Activated B cell treated with CpG ODN at 0.5 μM for 24 hours (primary cell): ENCODE data around the gene GALNT14. TPM values are rescaled to one million over a fixed set of nuclear protein-coding genes. Genes with fewer than 3 reads are reported as not detected.

Source experiments
- ATAC-seq: fragments of 200-7000 bp; cut with Tn5 transposase; one replicate; pipeline ENCODE4 v1.10.0; 2021; ENCODE audit warnings: low read depth, mild to moderate bottlenecking, moderate library complexity
- CTCF ChIA-PET: fragments of 350-600 bp; sonication (Branson Sonifier 250); formaldehyde crosslinking; loops from one replicate; lab custom pipeline; 2021; ENCODE audit warnings: antibody characterized with exemption; lab: Charles Lee
- POLR2A ChIA-PET: fragments of 350-600 bp; sonication (Branson Sonifier 250); formaldehyde crosslinking; loops from one replicate; lab custom pipeline; 2021; ENCODE audit warnings: antibody characterized with exemption; lab: Charles Lee
- DNase-seq: peaks from one replicate; pipeline ENCODE4 v3.0.0; 2022
- H3K27ac Mint-ChIP-seq: one replicate; pipeline ENCODE4 v1.8.0; 2020; ENCODE audit warnings: mixed read lengths
- H3K27me3 Mint-ChIP-seq: one replicate; pipeline ENCODE4 v1.8.0; 2021; ENCODE audit warnings: mixed read lengths
- H3K36me3 Mint-ChIP-seq: one replicate; pipeline ENCODE4 v1.8.0; 2021; ENCODE audit warnings: low read depth, mixed read lengths
- H3K4me1 Mint-ChIP-seq: one replicate; pipeline ENCODE4 v1.8.0; 2021; ENCODE audit warnings: mixed read lengths
- H3K4me3 Mint-ChIP-seq: one replicate; pipeline ENCODE4 v1.8.0; 2020; ENCODE audit warnings: mild to moderate bottlenecking, mixed read lengths
- H3K9me3 Mint-ChIP-seq: one replicate; pipeline ENCODE4 v1.8.0; 2020; ENCODE audit warnings: mixed read lengths
- CTCF ChIP-seq: fragments of 200-600 bp; IDR thresholded peaks from one replicate; pipeline ENCODE4 v1.8.0; 2022; ENCODE audit warnings: antibody characterized with exemption, mild to moderate bottlenecking
- intact Hi-C: fragments of 100-400 bp; cut with micrococcal nuclease; formaldehyde crosslinking; loops from one replicate; pipeline ENCODE4 v1.15.1; 2024
- total RNA-seq: library from RNA; stranded (reverse); gene quantifications from 2 replicates; pipeline ENCODE4 v1.2.3, GENCODE V29; 2022

GALNT14 gene
- total RNA-seq, 1 donor from 2014 or later, result 6.6 TPM

GRCh38 chr2:31078011-31078410 lies 60.2 kb downstream of the GALNT14 start:
- H3K4me3 Mint-ChIP-seq, result no peak overlapping the region
- H3K27me3 Mint-ChIP-seq, result no peaks in the 10 kb centered on the region
- DNase-seq (no peak), ATAC-seq (no peak)
- ChIA-PET POLR2A (no interaction called here), CTCF (no interaction called here)
- no peak overlapping the region for H3K27ac Mint-ChIP-seq
- TF ChIP-seq CTCF, result no peak
- no peaks in the 10 kb centered on the region for H3K36me3 Mint-ChIP-seq
- intact Hi-C loops, result no loop called here
- no peaks in the 10 kb centered on the region for H3K4me1 Mint-ChIP-seq
- H3K9me3 Mint-ChIP-seq, result no peaks in the 10 kb centered on the region

DNA sequence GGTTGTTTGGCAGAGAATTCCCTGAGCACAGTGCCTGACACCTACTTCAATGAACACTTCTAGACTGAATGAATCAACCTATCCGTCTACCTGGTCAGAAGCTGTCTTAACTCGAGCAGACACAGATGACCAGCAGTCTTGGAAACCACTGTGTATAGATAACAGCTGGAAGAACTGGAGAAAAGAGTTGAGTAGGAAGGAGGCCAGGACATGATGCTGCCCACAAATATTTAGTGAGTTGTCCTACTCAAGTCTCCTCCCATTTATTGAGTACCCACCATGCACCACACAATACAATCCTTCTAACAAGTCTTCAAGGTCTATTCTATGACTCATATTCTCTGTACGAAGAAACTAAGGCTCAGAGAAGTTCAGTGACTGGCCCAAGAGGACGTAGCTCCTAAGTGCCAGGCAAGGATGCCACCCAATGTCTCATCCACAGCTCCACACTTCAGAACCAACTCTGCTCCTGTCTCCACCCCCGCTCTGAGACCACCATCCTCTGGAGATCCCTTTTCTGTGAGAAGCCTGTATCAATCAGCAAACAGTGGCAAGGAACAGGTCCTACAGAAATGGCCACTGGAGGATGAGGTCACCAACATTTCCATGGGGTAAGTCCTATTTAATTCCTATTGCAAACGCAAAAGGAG lies 62.2 kb downstream of the GALNT14 start:
- intact Hi-C loops, result no loop called here
- no peak overlapping the region for H3K4me3 Mint-ChIP-seq

DNA sequence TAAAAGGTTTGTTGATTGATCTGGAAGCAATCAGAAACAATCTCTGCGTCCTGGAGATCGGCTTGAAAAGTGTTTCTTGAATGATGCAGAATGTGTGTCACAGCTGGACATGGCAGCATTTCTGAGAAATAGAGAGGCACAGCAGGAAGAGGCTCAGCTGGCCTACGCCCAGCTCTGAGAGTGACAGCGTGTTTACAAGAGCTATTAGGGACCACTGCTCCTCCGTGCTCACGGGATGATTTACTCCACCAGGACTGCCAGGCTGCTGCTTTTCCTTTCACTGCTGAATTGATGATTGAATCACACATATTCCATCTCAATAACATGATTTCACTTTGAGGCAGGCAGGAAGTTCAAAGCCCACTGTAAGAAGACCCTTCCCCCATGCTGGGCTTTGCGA lies 62.8 kb downstream of the GALNT14 start:
- no peak for TF ChIP-seq CTCF
- Mint-ChIP-seq H3K4me3 (no peak overlapping the region), H3K4me1 (no peaks in the 10 kb centered on the region), H3K9me3 (no peaks in the 10 kb centered on the region), H3K27me3 (no peaks in the 10 kb centered on the region), H3K27ac (no peak overlapping the region), H3K36me3 (no peaks in the 10 kb centered on the region)
- no peak for DNase-seq
- ATAC-seq, result no peak
- intact Hi-C loops, result no loop called here
- ChIA-PET CTCF (no interaction called here), POLR2A (no interaction called here)

More for the DNA sequence above, 62.2 kb downstream of the GALNT14 start:
- POLR2A ChIA-PET, result no interaction called here
- DNase-seq (no peak), ATAC-seq (no peak)
- no peak for TF ChIP-seq CTCF
- Mint-ChIP-seq H3K9me3 (no peaks in the 10 kb centered on the region), H3K27ac (no peak overlapping the region), H3K4me1 (no peaks in the 10 kb centered on the region), H3K27me3 (no peaks in the 10 kb centered on the region), H3K36me3 (no peaks in the 10 kb centered on the region)
- CTCF ChIA-PET, result no interaction called here

DNA sequence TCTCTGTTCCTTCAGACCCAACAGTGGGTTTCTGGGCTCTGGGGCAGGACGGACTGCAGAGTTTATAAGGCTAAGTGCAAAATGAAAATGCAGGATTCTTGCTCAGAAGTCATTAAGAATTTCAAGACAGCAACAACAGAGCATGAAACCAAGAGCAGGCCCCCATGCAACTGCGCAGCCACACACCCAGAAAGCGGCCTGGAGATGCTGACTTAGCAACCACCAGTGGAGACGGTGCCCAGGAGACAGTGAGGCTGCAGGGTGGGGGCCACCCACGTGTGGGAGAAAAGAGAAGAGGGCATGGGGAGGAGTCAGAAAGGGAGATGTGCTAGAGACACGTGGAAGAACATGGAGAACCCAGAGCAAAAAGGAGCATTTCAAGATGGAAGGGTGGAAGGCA lies 66.5 kb downstream of the GALNT14 start:
- Mint-ChIP-seq H3K4me1 (no peaks in the 10 kb centered on the region), H3K9me3 (no peaks in the 10 kb centered on the region), H3K27ac (no peak overlapping the region), H3K36me3 (no peaks in the 10 kb centered on the region), H3K27me3 (no peaks in the 10 kb centered on the region), H3K4me3 (no peak overlapping the region)
- ChIA-PET CTCF (no interaction called here), POLR2A (no interaction called here)
- no peak for ATAC-seq
- intact Hi-C loops, result no loop called here
- no peak for DNase-seq
- no peak for TF ChIP-seq CTCF

DNA sequence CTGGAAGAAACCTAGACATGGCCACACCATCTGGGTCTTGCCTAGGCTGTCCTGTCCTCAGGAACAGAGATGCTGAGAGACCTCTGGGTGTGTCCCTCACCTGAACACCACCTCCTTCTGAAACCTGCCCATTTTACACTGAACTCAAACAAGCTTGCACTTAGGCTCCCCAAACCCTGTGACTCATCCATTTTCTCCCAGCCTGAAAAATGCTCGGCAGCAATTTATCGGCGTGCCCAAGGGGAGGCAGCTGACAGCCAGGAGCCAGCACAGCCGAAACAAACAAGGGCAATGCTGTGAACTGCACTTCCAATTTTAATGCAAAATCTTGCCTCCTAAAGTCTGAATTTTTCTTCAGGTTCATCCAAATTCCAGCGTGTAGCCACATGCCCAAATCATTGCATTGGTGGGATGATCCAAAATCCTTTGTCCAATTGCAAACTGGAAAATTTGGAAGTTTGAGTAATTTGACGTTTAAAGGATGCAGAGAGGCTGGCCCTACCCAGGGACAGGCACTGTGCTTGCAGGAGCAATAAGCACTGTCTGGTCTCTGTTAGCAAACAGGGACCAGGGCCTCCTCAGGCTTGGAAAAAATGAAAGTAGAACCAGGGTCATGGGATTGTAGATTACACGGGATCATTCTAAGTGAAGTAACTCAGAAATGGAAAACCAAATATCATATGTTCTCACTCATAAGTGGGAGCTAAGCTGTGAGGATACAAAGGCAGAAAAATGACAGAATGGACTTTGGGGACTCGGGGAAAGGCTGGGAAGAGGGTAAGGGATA lies 67.7 kb downstream of the GALNT14 start:
- Mint-ChIP-seq H3K27me3 (no peaks in the 10 kb centered on the region), H3K4me3 (no peak overlapping the region), H3K27ac (no peak overlapping the region), H3K36me3 (no peaks in the 10 kb centered on the region), H3K4me1 (no peaks in the 10 kb centered on the region), H3K9me3 (no peaks in the 10 kb centered on the region)
- intact Hi-C loops, result no loop called here
- ChIA-PET POLR2A (no interaction called here), CTCF (no interaction called here)
- ATAC-seq (no peak), DNase-seq (no peak)
- no peak for TF ChIP-seq CTCF
